HG02763 (cell line): Measurements from ENCODE around the gene PTPRN2.

Experiments used
- ATAC-seq: cut with Tn5 transposase; IDR thresholded peaks from one replicate; pipeline ENCODE4 v1.9.1; 2021; ENCODE audit warnings: mild to moderate bottlenecking, moderate library complexity; ENCODE audit not compliant: unreplicated experiment

Gene PTPRN2

GRCh38 chr7:157618823-157619606 lies 968.6 kb downstream of the PTPRN2 start:
- ATAC-seq, result no peak

- ATAC-seq, result no peak
Measured at GRCh38 chr7:157618091-157618726, 969.4 kb downstream of the PTPRN2 start.

- ATAC-seq, result no peak
Measured at GRCh38 chr7:157617401-157617800, 970.2 kb downstream of the PTPRN2 start.

GRCh38 chr7:157616931-157617330 lies 970.7 kb downstream of the PTPRN2 start:
- ATAC-seq, result no peak

- no peak for ATAC-seq
Measured at GRCh38 chr7:157616426-157616825, 971.2 kb downstream of the PTPRN2 start.

- no peak for ATAC-seq
Measured at GRCh38 chr7:157615852-157616251, 971.8 kb downstream of the PTPRN2 start.

GRCh38 chr7:157615101-157615817 lies 972.4 kb downstream of the PTPRN2 start:
- no peak for ATAC-seq

GRCh38 chr7:157614457-157615020 lies 973.1 kb downstream of the PTPRN2 start:
- no peak for ATAC-seq

GRCh38 chr7:157613575-157614322 lies 973.9 kb downstream of the PTPRN2 start:
- ATAC-seq, result no peak

GRCh38 chr7:157612664-157613561 lies 974.7 kb downstream of the PTPRN2 start:
- no peak for ATAC-seq

- no peak for ATAC-seq
Measured at GRCh38 chr7:157612009-157612663, 975.5 kb downstream of the PTPRN2 start.

GRCh38 chr7:157611341-157611740 lies 976.3 kb downstream of the PTPRN2 start:
- no peak for ATAC-seq

- no peak for ATAC-seq
Measured at GRCh38 chr7:157610671-157611295, 976.8 kb downstream of the PTPRN2 start.

- ATAC-seq, result no peak
Measured at GRCh38 chr7:157609932-157610640, 977.5 kb downstream of the PTPRN2 start.

GRCh38 chr7:157609516-157609915 lies 978.1 kb downstream of the PTPRN2 start:
- ATAC-seq, result no peak

GRCh38 chr7:157607218-157607617 lies 980.4 kb downstream of the PTPRN2 start:
- ATAC-seq, result no peak

- no peak for ATAC-seq
Measured at GRCh38 chr7:157606140-157606539, 981.5 kb downstream of the PTPRN2 start.

GRCh38 chr7:157605638-157606037 lies 982.0 kb downstream of the PTPRN2 start:
- ATAC-seq, result no peak
